IMR-90 (cell line): ENCODE measurements around the gene CCDC7. TPM values are rescaled to one million over a fixed set of nuclear protein-coding genes. Genes with fewer than 3 reads are reported as not detected.
A peak's percentile ranks its signal among the peaks of the same experiment; 100 is the strongest.

Experiments used
- ATAC-seq: fragments of 200-7000 bp; cut with Tn5 transposase; 2 replicates; pipeline ENCODE4 v1.9.1; 2020; ENCODE audit warnings: low read depth, mild to moderate bottlenecking, moderate library complexity
- BruUV-seq: library from RNA; stranded (reverse); fragments of 400-500 nt; replicated peaks from 2 replicates; lab custom pipeline; 2021; lab: Mats Ljungman, UMichigan
- CTCF ChIA-PET: fragments of 300-600 bp; formaldehyde crosslinking; extraction: SDS; loops from one replicate; lab custom pipeline; 2021; ENCODE audit warnings: antibody characterized with exemption; lab: Yijun Ruan, JAX
- POLR2A ChIA-PET: fragments of 300-600 bp; sonication (Branson Sonifier 250); formaldehyde crosslinking; loops from one replicate; lab custom pipeline; 2022; ENCODE audit warnings: antibody characterized with exemption; ENCODE audit not compliant: unreplicated experiment; lab: Charles Lee
- DNase-seq: peaks from one replicate; pipeline ENCODE4 v3.0.0; 2013
- H2AFZ ChIP-seq: replicated peaks from 2 replicates; pipeline ENCODE3; 2013; ENCODE audit warnings: low read length, mild to moderate bottlenecking; ENCODE audit not compliant: poor library complexity
- H2AK5ac ChIP-seq: 2 replicates; pipeline ENCODE4 v1.6.1; 2013; ENCODE audit warnings: low read depth, low read length, inconsistent platforms
- H2AK9ac ChIP-seq: replicated peaks from 2 replicates; pipeline ENCODE3; 2013; ENCODE audit warnings: mild to moderate bottlenecking, low read depth, low read length, moderate library complexity; ENCODE audit not compliant: poor library complexity
- H2BK120ac ChIP-seq: 2 replicates; pipeline ENCODE4 v1.6.1; 2013; ENCODE audit warnings: low read depth, low read length, inconsistent platforms
- H2BK15ac ChIP-seq: 3 replicates; pipeline ENCODE4 v1.6.1; 2013; ENCODE audit warnings: low read depth, low read length, inconsistent platforms
- H2BK20ac ChIP-seq: 2 replicates; pipeline ENCODE4 v1.6.1; 2013; ENCODE audit warnings: low read depth, mild to moderate bottlenecking, inconsistent platforms, low read length, moderate library complexity
- H2BK5ac ChIP-seq: 2 replicates; pipeline ENCODE4 v1.6.1; 2013; ENCODE audit warnings: mild to moderate bottlenecking, low read depth, low read length, inconsistent platforms; ENCODE audit not compliant: poor library complexity, severe bottlenecking
- H3K14ac ChIP-seq: replicated peaks from 2 replicates; pipeline ENCODE4 v1.6.1; 2013; ENCODE audit warnings: low read depth, low read length, inconsistent platforms
- H3K18ac ChIP-seq: 2 replicates; pipeline ENCODE4 v1.6.1; 2013; ENCODE audit warnings: low read depth, low read length, control low read depth
- H3K23ac ChIP-seq: 2 replicates; pipeline ENCODE4 v1.6.1; 2013; ENCODE audit warnings: low read depth, low read length, inconsistent platforms
- H3K27ac ChIP-seq: 2 replicates; pipeline ENCODE4 v1.5.1; 2013; ENCODE audit warnings: mild to moderate bottlenecking, control low read depth, low read length; ENCODE audit not compliant: insufficient read depth
- H3K27me3 ChIP-seq: 2 replicates; pipeline ENCODE4 v1.6.1; 2013; ENCODE audit warnings: low read length; ENCODE audit not compliant: control insufficient read depth, insufficient read depth
- H3K36me3 ChIP-seq: 2 replicates; pipeline ENCODE4 v1.6.1; 2013; ENCODE audit warnings: low read length, mixed read lengths; ENCODE audit not compliant: control insufficient read depth, insufficient read depth
- H3K4ac ChIP-seq: 2 replicates; pipeline ENCODE4 v1.6.1; 2013; ENCODE audit warnings: low read depth, low read length, inconsistent platforms
- H3K4me1 ChIP-seq: 2 replicates; pipeline ENCODE4 v1.6.1; 2013; ENCODE audit warnings: low read length, mixed read lengths; ENCODE audit not compliant: control insufficient read depth, insufficient read depth
- H3K4me2 ChIP-seq: 2 replicates; pipeline ENCODE4 v1.6.1; 2013; ENCODE audit warnings: low read depth, mild to moderate bottlenecking, control low read depth, low read length, moderate library complexity
- H3K4me3 ChIP-seq: 2 replicates; pipeline ENCODE4 v1.5.1; 2013; ENCODE audit warnings: low read depth, mild to moderate bottlenecking, control low read depth, low read length, moderate library complexity; ENCODE audit not compliant: insufficient read depth
- H3K56ac ChIP-seq: 2 replicates; pipeline ENCODE4 v1.6.1; 2013; ENCODE audit warnings: low read length, inconsistent platforms; ENCODE audit not compliant: insufficient read depth; ENCODE audit errors: extremely low read depth
- H3K79me1 ChIP-seq, 2 experiments: 2 replicates each; pipeline ENCODE4 v1.6.1; 2013; ENCODE audit warnings: low read length in 2 of 2, inconsistent platforms in 1 of 2, low read depth in 1 of 2
- H3K9ac ChIP-seq: 2 replicates; pipeline ENCODE4 v1.6.1; 2013; ENCODE audit warnings: low read depth, low read length, control low read depth
- H3K9me1 ChIP-seq: 2 replicates; pipeline ENCODE4 v1.6.1; 2013; ENCODE audit warnings: low read length, inconsistent platforms; ENCODE audit not compliant: insufficient read depth
- H3K9me3 ChIP-seq: 2 replicates; pipeline ENCODE4 v1.6.1; 2013; ENCODE audit warnings: low read length; ENCODE audit not compliant: control insufficient read depth, insufficient read depth
- H4K20me1 ChIP-seq: 2 replicates; pipeline ENCODE4 v1.6.1; 2013; ENCODE audit warnings: low read length, inconsistent platforms; ENCODE audit not compliant: insufficient read depth
- H4K5ac ChIP-seq: 2 replicates; pipeline ENCODE4 v1.6.1; 2013; ENCODE audit warnings: mild to moderate bottlenecking, low read depth, low read length, control low read depth
- H4K8ac ChIP-seq, 2 experiments: 2 replicates each; pipeline ENCODE4 v1.6.1; 2013; ENCODE audit warnings: low read depth in 2 of 2, low read length in 2 of 2, control low read depth in 1 of 2, inconsistent platforms in 1 of 2
- H4K91ac ChIP-seq: 2 replicates; pipeline ENCODE4 v1.6.1; 2013; ENCODE audit warnings: low read depth, low read length, inconsistent platforms; ENCODE audit not compliant: insufficient read depth
- CEBPB ChIP-seq: IDR thresholded peaks from 2 replicates; pipeline ENCODE4 v1.6.1; 2012; ENCODE audit warnings: low read depth, low read length, improper control_type of control experiment
- CHD1 ChIP-seq: IDR thresholded peaks from 2 replicates; pipeline ENCODE4 v1.6.1; 2012; ENCODE audit warnings: low read depth, low read length, improper control_type of control experiment
- NFE2L2 ChIP-seq: fragments of 150-350 bp; IDR thresholded peaks from 2 replicates; pipeline ENCODE4 v1.6.1; 2016; ENCODE audit warnings: low read depth, mild to moderate bottlenecking, low read length
- POLR2A ChIP-seq: IDR thresholded peaks from 2 replicates; pipeline ENCODE4 v1.6.1; 2012; ENCODE audit warnings: mild to moderate bottlenecking, low read depth, low read length
- RCOR1 ChIP-seq: IDR thresholded peaks from 2 replicates; pipeline ENCODE4 v1.6.1; 2012; ENCODE audit warnings: mild to moderate bottlenecking, low read length, improper control_type of control experiment; ENCODE audit not compliant: insufficient replicate concordance
- RFX5 ChIP-seq: IDR thresholded peaks from 2 replicates; pipeline ENCODE4 v1.8.0; 2012; ENCODE audit warnings: low read depth, mild to moderate bottlenecking, low read length, moderate library complexity
- SMC3 ChIP-seq: fragments of 150-350 bp; IDR thresholded peaks from 2 replicates; pipeline ENCODE4 v1.6.1; 2016; ENCODE audit warnings: low read depth, mild to moderate bottlenecking, antibody characterized with exemption, low read length, moderate library complexity
- USF2 ChIP-seq: fragments of 150-350 bp; IDR thresholded peaks from 2 replicates; pipeline ENCODE4 v1.6.1; 2017; ENCODE audit warnings: mild to moderate bottlenecking, antibody characterized with exemption, low read length, low read depth
- WGBS, 2 experiments: methylation state at CpG; one replicate each; pipeline versions ENCODE4 v1.1.5 to v1.1.7; 2013; ENCODE audit warnings: missing lambda C conversion rate in 2 of 2; ENCODE audit not compliant: insufficient read length in 1 of 2; ENCODE audit errors: extremely low coverage in 2 of 2; 5-methylcytosine and 5-hydroxymethylcytosine counted together
- dilution Hi-C: fragments of 300-500 bp; cut with HindIII; formaldehyde crosslinking; loops from one replicate; pipeline ENCODE4 v1.14.3; 2018; ENCODE audit warnings: low sequenced_read_pairs; ENCODE audit not compliant: unreplicated experiment
- in situ Hi-C: fragments of 300-500 bp; cut with MboI; formaldehyde crosslinking; loops from 3 replicates; pipeline ENCODE4 v1.14.3; 2019; ENCODE audit warnings: low sequenced_read_pairs, inconsistent platforms, mixed read lengths
- intact Hi-C: fragments of 100-400 bp; cut with micrococcal nuclease; formaldehyde crosslinking; loops from 2 replicates; pipeline ENCODE4 v1.10.0; 2022
- polyA plus RNA-seq, 3 experiments: library from polyadenylated mRNA; depleted of rRNA; stranded (reverse); fragments of >200 nt; gene quantifications; 2 replicates each; pipeline ENCODE4 v1.2.3, GENCODE V29; 2012; ENCODE audit warnings: low replicate concordance in 1 of 3
- total RNA-seq: library from RNA; depleted of rRNA; stranded (reverse); fragments of >200 nt; gene quantifications from 2 replicates; pipeline ENCODE4 v1.2.3, GENCODE V29; 2012

The CCDC7 gene
- total and polyA plus RNA-seq, 2 of the 4 experiments (the other 2 are of a cell fraction) = 0.74 to 4.3 TPM

- POLR2A ChIA-PET = no interaction called here
- Histone ChIP-seq H2BK20ac (no peak overlapping the region), H3K4me1 (no peaks in the 10 kb centered on the region), H3K4me2 (no peak overlapping the region), H2BK15ac (no peak overlapping the region), H2AK9ac (no peak overlapping the region), H3K4me3 (no peak overlapping the region), H2AK5ac (no peak overlapping the region), H2BK120ac (no peak overlapping the region), H3K23ac (no peak overlapping the region), H4K8ac (no peak overlapping the region), H3K9me3 (peaks cover 2% of the 10 kb centered on the region; the same call in 1 of the 2 replicates), H3K36me3 (no peaks in the 10 kb centered on the region), H3K27ac (no peak overlapping the region), H3K9me1 (no peaks in the 10 kb centered on the region), H3K9ac (no peak overlapping the region), H3K18ac (no peak overlapping the region), H4K5ac (no peak overlapping the region), H3K79me1 (no peaks in the 10 kb centered on the region), H4K20me1 (no peaks in the 10 kb centered on the region), H3K14ac (no peak overlapping the region), H2BK5ac (no peak overlapping the region), H3K27me3 (no peaks in the 10 kb centered on the region), H3K4ac (no peak overlapping the region), H3K56ac (no peak overlapping the region), H4K91ac (no peak overlapping the region), H2AFZ (no peak overlapping the region)
- intact Hi-C loops (no loop called here), dilution Hi-C loops (no loop called here), in situ Hi-C loops (no loop called here)
- ATAC-seq = no peak
- TF ChIP-seq RCOR1 (no peak), USF2 (no peak), CHD1 (no peak), NFE2L2 (no peak), RFX5 (no peak), CEBPB (peak; percentile 86), POLR2A (no peak), SMC3 (no peak)
- DNase-seq = no peak
- CTCF ChIA-PET = no interaction called here
- no CpG with 5 or more reads among the region's 1 CpG for WGBS, 2 experiments
- BruUV-seq = no TSS peak
Observed at GRCh38 chr10:32627183-32627582, 181.2 kb downstream of the CCDC7 start.
